HepG2 (cell line): ENCODE data around the gene OR7G3. TPM values are rescaled to one million over a fixed set of nuclear protein-coding genes. Genes with fewer than 3 reads are reported as not detected.

Source experiments
- ELF3 ChIP-seq: IDR thresholded peaks from 2 replicates; pipeline ENCODE4 v1.6.1; 2016; ENCODE audit warnings: missing genetic modification reagents, missing compliant biosample characterization
- HDAC1 ChIP-seq: sonication (generic); formaldehyde crosslinking; IDR thresholded peaks from 2 replicates; pipeline ENCODE4 v1.5.1; 2020; ENCODE audit warnings: mild to moderate bottlenecking, missing genetic modification reagents
- HIVEP1 ChIP-seq: sonication (generic); formaldehyde crosslinking; IDR thresholded peaks from 2 replicates; pipeline ENCODE4 v1.4.0; 2020; ENCODE audit warnings: mild to moderate bottlenecking, missing genetic modification reagents
- HNF4A ChIP-seq: sonication (generic); formaldehyde crosslinking; IDR thresholded peaks from 2 replicates; pipeline ENCODE4 v1.4.0; 2020; ENCODE audit warnings: missing genetic modification reagents
- HOXA5 ChIP-seq: sonication (generic); formaldehyde crosslinking; IDR thresholded peaks from 2 replicates; pipeline ENCODE4 v1.4.0; 2020; ENCODE audit warnings: missing genetic modification reagents
- ISL2 ChIP-seq: sonication (generic); formaldehyde crosslinking; IDR thresholded peaks from 2 replicates; pipeline ENCODE4 v1.5.0; 2020; ENCODE audit warnings: missing genetic modification reagents
- KLF13 ChIP-seq: sonication (generic); formaldehyde crosslinking; IDR thresholded peaks from 2 replicates; pipeline ENCODE4 v1.4.0; 2020; ENCODE audit warnings: mild to moderate bottlenecking, missing genetic modification reagents
- MEIS1 ChIP-seq: sonication (generic); formaldehyde crosslinking; IDR thresholded peaks from 2 replicates; pipeline ENCODE4 v1.9.0; 2021; ENCODE audit warnings: mild to moderate bottlenecking, missing genetic modification reagents, moderate library complexity, borderline replicate concordance
- POLR2A ChIP-seq, 2 experiments: IDR thresholded peaks; 2 replicates each; pipeline ENCODE4 v1.6.1; 2011; ENCODE audit warnings: low read depth in 2 of 2, low read length in 2 of 2, mild to moderate bottlenecking in 1 of 2, moderate library complexity in 1 of 2; ENCODE audit not compliant: insufficient read depth in 1 of 2
- SMAD1 ChIP-seq: sonication (generic); formaldehyde crosslinking; IDR thresholded peaks from 2 replicates; pipeline ENCODE4 v1.4.0; 2020; ENCODE audit warnings: missing genetic modification reagents, low read depth, mild to moderate bottlenecking, borderline replicate concordance
- SRY ChIP-seq: sonication (generic); formaldehyde crosslinking; IDR thresholded peaks from 2 replicates; pipeline ENCODE4 v1.8.0; 2022; ENCODE audit warnings: mild to moderate bottlenecking, missing genetic modification reagents
- TCF7L2 ChIP-seq: IDR thresholded peaks from 2 replicates; pipeline ENCODE4 v1.6.1; 2011; ENCODE audit warnings: mild to moderate bottlenecking, low read depth, low read length, moderate library complexity
- THAP7 ChIP-seq: sonication (generic); formaldehyde crosslinking; IDR thresholded peaks from 2 replicates; pipeline ENCODE4 v1.8.1; 2023; ENCODE audit warnings: mild to moderate bottlenecking, missing genetic modification reagents
- ZNF33A ChIP-seq: sonication (generic); formaldehyde crosslinking; IDR thresholded peaks from 2 replicates; pipeline ENCODE4 v1.5.1; 2020; ENCODE audit warnings: missing genetic modification reagents, mild to moderate bottlenecking, moderate library complexity, borderline replicate concordance
- ZNF569 ChIP-seq: sonication (generic); formaldehyde crosslinking; IDR thresholded peaks from 2 replicates; pipeline ENCODE4 v1.5.0; 2020; ENCODE audit warnings: mild to moderate bottlenecking, missing genetic modification reagents, moderate library complexity, borderline replicate concordance
- ZNF879 ChIP-seq: sonication (generic); formaldehyde crosslinking; IDR thresholded peaks from 2 replicates; pipeline ENCODE4 v1.8.1; 2023; ENCODE audit warnings: missing genetic modification reagents
- polyA plus RNA-seq, 8 experiments: library from polyadenylated mRNA; depleted of rRNA in 3 of 8; stranded (reverse) in 7 of 8; unstranded in 1 of 8; fragments of >200 nt; fragmentation: Illumina TruSeq in 4 of 8; extraction: Trizol in 4 of 8; gene quantifications; 2 replicates each; pipeline versions ENCODE4 v1.2.1 to v1.2.3, GENCODE V29; 2011 to 2016; ENCODE audit warnings: low read depth in 4 of 8, missing spikeins in 1 of 8, mixed read lengths in 1 of 8; ENCODE audit not compliant: insufficient read depth in 1 of 8
- total RNA-seq, 5 experiments: library from RNA; depleted of rRNA; stranded (reverse); fragments of >200 nt; fragmentation: Illumina TruSeq; extraction: Trizol; gene quantifications; 2 replicates each; pipeline ENCODE4 v1.2.3, GENCODE V29; 2016; ENCODE audit warnings: low read depth in 1 of 5
- TF ChIP-seq, protein P1 (sequence below): sonication (generic); formaldehyde crosslinking; IDR thresholded peaks from 2 replicates; pipeline ENCODE4 v1.4.0; 2020; ENCODE audit warnings: missing genetic modification reagents, low read depth, mild to moderate bottlenecking, borderline replicate concordance
- TF ChIP-seq, protein P2 (sequence below): sonication (generic); formaldehyde crosslinking; IDR thresholded peaks from 2 replicates; pipeline ENCODE4 v1.8.1; 2023; ENCODE audit warnings: mild to moderate bottlenecking, missing genetic modification reagents
- TF ChIP-seq, protein P3 (sequence below): IDR thresholded peaks from 2 replicates; pipeline ENCODE4 v1.6.1; 2016; ENCODE audit warnings: low read depth
- TF ChIP-seq, protein P4 (sequence below): sonication (generic); formaldehyde crosslinking; IDR thresholded peaks from 2 replicates; pipeline ENCODE4 v1.5.0; 2020; ENCODE audit warnings: missing genetic modification reagents

The OR7G3 gene
- total and polyA plus RNA-seq, 2 of the 13 experiments (the other 11 are each of a cell fraction or from before 2014, with no cell fraction given) = not detected

GRCh38 chr19:9140159-9140874 is 13.6 kb upstream of the OR7G3 start, which contains the start of gene ZNF317 (continued):
- TF ChIP-seq, protein P1, sequence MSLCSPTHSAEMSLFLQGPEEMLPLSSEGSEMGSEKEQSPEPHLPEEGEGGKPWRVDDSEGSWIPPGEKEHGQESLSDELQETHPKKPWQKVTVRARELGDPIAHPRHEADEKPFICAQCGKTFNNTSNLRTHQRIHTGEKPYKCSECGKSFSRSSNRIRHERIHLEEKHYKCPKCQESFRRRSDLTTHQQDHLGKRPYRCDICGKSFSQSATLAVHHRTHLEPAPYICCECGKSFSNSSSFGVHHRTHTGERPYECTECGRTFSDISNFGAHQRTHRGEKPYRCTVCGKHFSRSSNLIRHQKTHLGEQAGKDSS = no peak
- TF ChIP-seq, protein P2, sequence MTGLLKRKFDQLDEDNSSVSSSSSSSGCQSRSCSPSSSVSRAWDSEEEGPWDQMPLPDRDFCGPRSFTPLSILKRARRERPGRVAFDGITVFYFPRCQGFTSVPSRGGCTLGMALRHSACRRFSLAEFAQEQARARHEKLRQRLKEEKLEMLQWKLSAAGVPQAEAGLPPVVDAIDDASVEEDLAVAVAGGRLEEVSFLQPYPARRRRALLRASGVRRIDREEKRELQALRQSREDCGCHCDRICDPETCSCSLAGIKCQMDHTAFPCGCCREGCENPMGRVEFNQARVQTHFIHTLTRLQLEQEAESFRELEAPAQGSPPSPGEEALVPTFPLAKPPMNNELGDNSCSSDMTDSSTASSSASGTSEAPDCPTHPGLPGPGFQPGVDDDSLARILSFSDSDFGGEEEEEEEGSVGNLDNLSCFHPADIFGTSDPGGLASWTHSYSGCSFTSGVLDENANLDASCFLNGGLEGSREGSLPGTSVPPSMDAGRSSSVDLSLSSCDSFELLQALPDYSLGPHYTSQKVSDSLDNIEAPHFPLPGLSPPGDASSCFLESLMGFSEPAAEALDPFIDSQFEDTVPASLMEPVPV (CRISPR knock-in tag) = no peak
- TF ChIP-seq HIVEP1 = peak; percentile 59; the same call in 1 of the 2 replicates
- TF ChIP-seq ISL2 (CRISPR knock-in tag) = 0 out of 2 replicates have a peak, but pooled peaks have one; percentile 26
- 0 out of 2 replicates have a peak, but pooled peaks have one; percentile 59 for TF ChIP-seq SMAD1 (CRISPR knock-in tag)
- peak; percentile 87 for TF ChIP-seq ELF3
- TF ChIP-seq, protein P3, sequence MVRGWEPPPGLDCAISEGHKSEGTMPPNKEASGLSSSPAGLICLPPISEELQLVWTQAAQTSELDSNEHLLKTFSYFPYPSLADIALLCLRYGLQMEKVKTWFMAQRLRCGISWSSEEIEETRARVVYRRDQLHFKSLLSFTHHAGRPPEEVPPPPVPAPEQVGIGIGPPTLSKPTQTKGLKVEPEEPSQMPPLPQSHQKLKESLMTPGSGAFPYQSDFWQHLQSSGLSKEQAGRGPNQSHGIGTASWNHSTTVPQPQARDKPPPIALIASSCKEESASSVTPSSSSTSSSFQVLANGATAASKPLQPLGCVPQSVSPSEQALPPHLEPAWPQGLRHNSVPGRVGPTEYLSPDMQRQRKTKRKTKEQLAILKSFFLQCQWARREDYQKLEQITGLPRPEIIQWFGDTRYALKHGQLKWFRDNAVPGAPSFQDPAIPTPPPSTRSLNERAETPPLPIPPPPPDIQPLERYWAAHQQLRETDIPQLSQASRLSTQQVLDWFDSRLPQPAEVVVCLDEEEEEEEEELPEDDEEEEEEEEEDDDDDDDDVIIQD (CRISPR knock-in tag) = peak; percentile 23; the same call in 1 of the 2 replicates
- TF ChIP-seq TCF7L2 = no peak
- TF ChIP-seq SRY (CRISPR knock-in tag) = no peak
- peak; percentile 90 to 92 for TF ChIP-seq POLR2A (IDR thresholded peaks at IDR 0.05; ENCODE audit: insufficient read depth in 1 of 2, low read depth in 2 of 2, low read length in 2 of 2)
- TF ChIP-seq HDAC1 = peak; percentile 60; the same call in 1 of the 2 replicates
- no peak for TF ChIP-seq ZNF33A
- peak; percentile 75; the same call in 1 of the 2 replicates for TF ChIP-seq MEIS1
- 0 out of 2 replicates have a peak, but pooled peaks have one; percentile 38 for TF ChIP-seq KLF13 (CRISPR knock-in tag)
- peak; percentile 78; the same call in 1 of the 2 replicates for TF ChIP-seq HOXA5 (CRISPR knock-in tag)
- TF ChIP-seq THAP7 (CRISPR knock-in tag) = 0 out of 2 replicates have a peak, but pooled peaks have one; percentile 26
- peak; percentile 67; the same call in 1 of the 2 replicates for TF ChIP-seq ZNF879 (CRISPR knock-in tag)
- no peak for TF ChIP-seq ZNF569 (CRISPR knock-in tag)
- TF ChIP-seq HNF4A (CRISPR knock-in tag) = 0 out of 2 replicates have a peak, but pooled peaks have one; percentile 32
- TF ChIP-seq, protein P4, sequence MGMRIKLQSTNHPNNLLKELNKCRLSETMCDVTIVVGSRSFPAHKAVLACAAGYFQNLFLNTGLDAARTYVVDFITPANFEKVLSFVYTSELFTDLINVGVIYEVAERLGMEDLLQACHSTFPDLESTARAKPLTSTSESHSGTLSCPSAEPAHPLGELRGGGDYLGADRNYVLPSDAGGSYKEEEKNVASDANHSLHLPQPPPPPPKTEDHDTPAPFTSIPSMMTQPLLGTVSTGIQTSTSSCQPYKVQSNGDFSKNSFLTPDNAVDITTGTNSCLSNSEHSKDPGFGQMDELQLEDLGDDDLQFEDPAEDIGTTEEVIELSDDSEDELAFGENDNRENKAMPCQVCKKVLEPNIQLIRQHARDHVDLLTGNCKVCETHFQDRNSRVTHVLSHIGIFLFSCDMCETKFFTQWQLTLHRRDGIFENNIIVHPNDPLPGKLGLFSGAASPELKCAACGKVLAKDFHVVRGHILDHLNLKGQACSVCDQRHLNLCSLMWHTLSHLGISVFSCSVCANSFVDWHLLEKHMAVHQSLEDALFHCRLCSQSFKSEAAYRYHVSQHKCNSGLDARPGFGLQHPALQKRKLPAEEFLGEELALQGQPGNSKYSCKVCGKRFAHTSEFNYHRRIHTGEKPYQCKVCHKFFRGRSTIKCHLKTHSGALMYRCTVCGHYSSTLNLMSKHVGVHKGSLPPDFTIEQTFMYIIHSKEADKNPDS (CRISPR knock-in tag) = no peak
